GM23338 (cell line): ENCODE data around the gene VEPH1.

Source experiments
- CREB1 ChIP-seq: fragments of 250-450 bp; sonication (Bioruptor Pico); IDR thresholded peaks from 2 replicates; pipeline ENCODE4 v1.5.0; 2020; ENCODE audit warnings: low read depth, mild to moderate bottlenecking, moderate library complexity
- POLR2AphosphoS5 ChIP-seq: IDR thresholded peaks from 2 replicates; pipeline ENCODE4 v1.6.1; 2016; ENCODE audit warnings: antibody characterized with exemption, low read depth
- ZNF114 ChIP-seq: fragments of 250-450 bp; sonication (Bioruptor Pico); IDR thresholded peaks from 2 replicates; pipeline ENCODE4 v1.5.0; 2020; ENCODE audit warnings: mild to moderate bottlenecking, moderate library complexity
- ZNF331 ChIP-seq: fragments of 250-450 bp; sonication (Bioruptor Pico); IDR thresholded peaks from 2 replicates; pipeline ENCODE4 v1.5.0; 2020; ENCODE audit warnings: low read depth, mild to moderate bottlenecking, moderate library complexity

GRCh38 chr3:157280786-157281185 is 222.4 kb downstream of the VEPH1 start:
- TF ChIP-seq POLR2AphosphoS5 = no peak
- TF ChIP-seq CREB1 (CRISPR knock-in tag) = no peak
- TF ChIP-seq ZNF114 (CRISPR knock-in tag) = no peak
- no peak for TF ChIP-seq ZNF331 (CRISPR knock-in tag)
